ENCODE data around the gene SIPA1L2.

SIPA1L2 gene

GRCh38 chr1:232669981-232670747 lies 40.2 kb upstream of the SIPA1L2 start (continued):
- TF ChIP-seq ZBTB11 (tag by site-specific recombination; conservative IDR thresholded peaks at IDR 0.05; ENCODE audit: low read depth): peak; percentile 38; the same call in 1 of the 2 replicates
- TF ChIP-seq PATZ1 (tag by site-specific recombination; IDR thresholded peaks at IDR 0.05): peak; percentile 40; the same call in 1 of the 2 replicates
- no peak for TF ChIP-seq ZNF560 (tag by site-specific recombination; IDR thresholded peaks at IDR 0.05; ENCODE audit: borderline replicate concordance)
- no peak; the same call in 1 of the 2 replicates for TF ChIP-seq REST (tag by site-specific recombination; IDR thresholded peaks at IDR 0.05)
- peak; percentile 29; the same call in 1 of the 2 replicates for TF ChIP-seq ZNF76 (tag by site-specific recombination; IDR thresholded peaks at IDR 0.05; ENCODE audit: borderline replicate concordance, low read depth)
- TF ChIP-seq ZNF18 (tag by site-specific recombination; IDR thresholded peaks at IDR 0.05): 0 out of 2 replicates have a peak, but pooled peaks have one; percentile 41
- peak; percentile 92 for TF ChIP-seq BCL11A (tag by site-specific recombination; IDR thresholded peaks at IDR 0.05; ENCODE audit: low read depth)
- TF ChIP-seq ZBTB10 (tag by site-specific recombination; IDR thresholded peaks at IDR 0.05): no peak
- TF ChIP-seq PRDM10 (tag by site-specific recombination; IDR thresholded peaks at IDR 0.05): peak; percentile 92
- peak; percentile 84 for TF ChIP-seq ZNF843 (tag by site-specific recombination; IDR thresholded peaks at IDR 0.05)
- no peak for TF ChIP-seq ZBTB49 (tag by site-specific recombination; IDR thresholded peaks at IDR 0.05; ENCODE audit: low read depth)
- peak; percentile 61 for TF ChIP-seq ZNF580 (tag by site-specific recombination; IDR thresholded peaks at IDR 0.05)
- no peak for TF ChIP-seq BCL6B (tag by site-specific recombination; IDR thresholded peaks at IDR 0.05)
- TF ChIP-seq ZNF202 (tag by site-specific recombination; IDR thresholded peaks at IDR 0.05; ENCODE audit: borderline replicate concordance): no peak

Measured in HEK293 (cell line).